Upper lobe of right lung (tissue), 1 donor: Measurements from ENCODE around the gene ATP2C2. TPM values are rescaled to one million over a fixed set of nuclear protein-coding genes. Genes with fewer than 3 reads are reported as not detected.

ENCODE experiments used
- ATAC-seq: fragments of 200-7000 bp; cut with Tn5 transposase; one replicate; pipeline ENCODE4 v1.9.1; 2020; ENCODE audit warnings: mild to moderate bottlenecking, moderate library complexity
- DNase-seq: peaks from one replicate; pipeline ENCODE4 v3.0.0-alpha.2; 2020
- H3K27ac ChIP-seq: fragments of 200-600 bp; one replicate; pipeline ENCODE4 v1.8.0; 2022
- H3K27me3 ChIP-seq: fragments of 200-600 bp; one replicate; pipeline ENCODE4 v1.8.0; 2022; ENCODE audit warnings: mild to moderate bottlenecking
- H3K36me3 ChIP-seq: fragments of 200-600 bp; one replicate; pipeline ENCODE4 v1.8.0; 2022
- H3K4me1 ChIP-seq: fragments of 200-600 bp; one replicate; pipeline ENCODE4 v1.8.0; 2022
- H3K4me3 ChIP-seq: fragments of 200-600 bp; one replicate; pipeline ENCODE4 v1.8.0; 2022; ENCODE audit warnings: mild to moderate bottlenecking
- H3K9me3 ChIP-seq: fragments of 200-600 bp; one replicate; pipeline ENCODE4 v1.8.0; 2022
- CTCF ChIP-seq: fragments of 200-600 bp; IDR thresholded peaks from one replicate; pipeline ENCODE4 v1.8.0; 2022; ENCODE audit warnings: antibody characterized with exemption
- intact Hi-C: fragments of 100-400 bp; cut with DNase I; formaldehyde crosslinking; loops from one replicate; pipeline ENCODE4 v1.11.0; 2022
- total RNA-seq: library from RNA; stranded (reverse); fragmentation: NEBNext Ultra II Directional; extraction: Animal tissue kit (Norgen Biotek cat#: 25700); gene quantifications from one replicate; pipeline ENCODE4 v1.2.1, GENCODE V29; 2021
- donor health status: DM: no; HTN: yes; CAD: no; lungs with severe emphysema.

Gene ATP2C2
- total RNA-seq, 1 donor from 2014 or later: 48.9 TPM

GRCh38 chr16:84442416-84443145 lies 74.2 kb downstream of the ATP2C2 start:
- DNase-seq (peak; percentile 32), ATAC-seq (no peak)
- H3K36me3 ChIP-seq: no peaks in the 10 kb centered on the region
- H3K4me3 ChIP-seq: no peak overlapping the region
- H3K27me3 ChIP-seq: no peaks in the 10 kb centered on the region
- no peaks in the 10 kb centered on the region for H3K9me3 ChIP-seq
- H3K4me1 ChIP-seq: no peaks in the 10 kb centered on the region
- intact Hi-C loops: no loop called here
- H3K27ac ChIP-seq: no peak overlapping the region
- no peak for TF ChIP-seq CTCF

- intact Hi-C loops: no loop called here
- H3K27me3 ChIP-seq: no peaks in the 10 kb centered on the region
- ATAC-seq: peak; percentile 20
- peak; percentile 46 for DNase-seq
- TF ChIP-seq CTCF: no peak
- no peak overlapping the region for H3K4me3 ChIP-seq
- H3K4me1 ChIP-seq: no peaks in the 10 kb centered on the region
- no peaks in the 10 kb centered on the region for H3K36me3 ChIP-seq
- H3K9me3 ChIP-seq: no peaks in the 10 kb centered on the region
- H3K27ac ChIP-seq: no peak overlapping the region
Measured at GRCh38 chr16:84443166-84443802, 74.9 kb downstream of the ATP2C2 start.

GRCh38 chr16:84444476-84444875 lies 76.1 kb downstream of the ATP2C2 start:
- Histone ChIP-seq H3K36me3 (no peaks in the 10 kb centered on the region), H3K4me1 (no peaks in the 10 kb centered on the region), H3K27me3 (no peaks in the 10 kb centered on the region), H3K9me3 (no peaks in the 10 kb centered on the region), H3K4me3 (no peak overlapping the region), H3K27ac (no peak overlapping the region)
- intact Hi-C loops: no loop called here
- DNase-seq (peak; percentile 36), ATAC-seq (no peak)
- TF ChIP-seq CTCF: no peak

GRCh38 chr16:84446084-84446483 lies 77.7 kb downstream of the ATP2C2 start:
- no peaks in the 10 kb centered on the region for H3K27me3 ChIP-seq
- intact Hi-C loops: no loop called here
- H3K4me1 ChIP-seq: no peaks in the 10 kb centered on the region
- DNase-seq (no peak), ATAC-seq (no peak)
- H3K27ac ChIP-seq: no peak overlapping the region
- H3K9me3 ChIP-seq: no peaks in the 10 kb centered on the region
- H3K36me3 ChIP-seq: no peaks in the 10 kb centered on the region
- no peak for TF ChIP-seq CTCF
- H3K4me3 ChIP-seq: no peak overlapping the region

- H3K36me3 ChIP-seq: no peaks in the 10 kb centered on the region
- no peaks in the 10 kb centered on the region for H3K27me3 ChIP-seq
- no peak overlapping the region for H3K4me3 ChIP-seq
- no peak for TF ChIP-seq CTCF
- H3K27ac ChIP-seq: no peak overlapping the region
- ATAC-seq: no peak
- DNase-seq: peak; percentile 22
- H3K4me1 ChIP-seq: no peaks in the 10 kb centered on the region
- intact Hi-C loops: no loop called here
- H3K9me3 ChIP-seq: no peaks in the 10 kb centered on the region
Measured at GRCh38 chr16:84446596-84447392, 78.5 kb downstream of the ATP2C2 start.
